HG03159 (cell line): ENCODE results near the gene HOXD3.

ENCODE experiments used
- ATAC-seq: cut with Tn5 transposase; IDR thresholded peaks from one replicate; pipeline ENCODE4 v1.9.1; 2021; ENCODE audit warnings: mild to moderate bottlenecking, moderate library complexity; ENCODE audit not compliant: unreplicated experiment

HOXD3 gene

DNA sequence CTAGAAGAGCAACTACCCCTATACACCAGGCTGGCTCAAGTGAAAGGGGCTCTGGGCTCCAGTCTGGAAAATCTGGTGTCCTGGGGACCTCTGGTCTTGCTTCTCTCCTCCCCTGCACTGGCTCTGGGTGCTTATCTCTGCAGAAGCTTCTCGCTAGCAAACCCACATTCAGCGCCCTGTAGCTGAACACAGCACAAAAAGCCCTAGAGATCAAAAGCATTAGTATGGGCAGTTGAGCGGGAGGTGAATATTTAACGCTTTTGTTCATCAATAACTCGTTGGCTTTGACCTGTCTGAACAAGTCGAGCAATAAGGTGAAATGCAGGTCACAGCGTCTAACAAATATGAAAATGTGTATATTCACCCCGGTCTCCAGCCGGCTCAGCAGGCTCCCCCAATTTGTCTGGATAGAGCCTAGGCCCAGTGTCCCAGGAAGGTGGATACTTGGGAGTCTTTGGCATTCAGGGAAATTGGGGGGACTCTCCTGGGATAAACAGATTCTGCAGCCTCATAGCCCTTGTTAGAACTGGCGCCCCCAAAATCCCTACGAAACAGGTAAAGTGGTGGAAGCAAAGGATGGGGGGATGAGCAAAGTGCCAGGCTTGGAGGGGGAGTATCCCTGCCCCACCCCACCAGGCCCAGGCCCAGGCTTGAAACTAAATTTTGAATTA lies 8.2 kb upstream of the HOXD3 start:
- no peak for ATAC-seq

DNA sequence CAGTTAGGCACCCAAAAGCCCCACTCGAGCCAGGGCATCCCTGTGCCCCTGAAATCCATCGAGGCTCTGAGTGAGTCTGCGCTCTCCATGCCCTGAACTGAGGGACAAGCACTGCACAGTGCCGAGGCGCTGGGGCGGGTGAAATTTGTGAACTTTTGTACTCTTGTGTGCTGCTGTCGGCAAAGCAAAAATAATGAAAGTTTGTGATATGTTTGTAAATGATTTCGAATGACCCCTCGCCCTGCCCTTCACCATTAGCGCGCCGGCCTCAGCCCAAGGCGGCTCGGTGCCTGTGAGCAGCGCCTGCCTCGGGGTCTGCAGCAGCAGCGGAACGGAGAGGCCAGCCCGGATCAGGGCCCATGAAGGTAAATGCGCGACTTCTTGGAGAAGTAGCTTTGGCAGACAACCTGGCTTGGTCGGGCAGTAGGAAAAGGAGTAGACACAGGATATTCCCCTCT lies 7.6 kb upstream of the HOXD3 start:
- no peak for ATAC-seq

GRCh38 chr2:176149939-176150583 lies 7.0 kb upstream of the HOXD3 start:
- no peak for ATAC-seq

- ATAC-seq: no peak
Measured at GRCh38 chr2:176150584-176151441, 6.3 kb upstream of the HOXD3 start.

DNA sequence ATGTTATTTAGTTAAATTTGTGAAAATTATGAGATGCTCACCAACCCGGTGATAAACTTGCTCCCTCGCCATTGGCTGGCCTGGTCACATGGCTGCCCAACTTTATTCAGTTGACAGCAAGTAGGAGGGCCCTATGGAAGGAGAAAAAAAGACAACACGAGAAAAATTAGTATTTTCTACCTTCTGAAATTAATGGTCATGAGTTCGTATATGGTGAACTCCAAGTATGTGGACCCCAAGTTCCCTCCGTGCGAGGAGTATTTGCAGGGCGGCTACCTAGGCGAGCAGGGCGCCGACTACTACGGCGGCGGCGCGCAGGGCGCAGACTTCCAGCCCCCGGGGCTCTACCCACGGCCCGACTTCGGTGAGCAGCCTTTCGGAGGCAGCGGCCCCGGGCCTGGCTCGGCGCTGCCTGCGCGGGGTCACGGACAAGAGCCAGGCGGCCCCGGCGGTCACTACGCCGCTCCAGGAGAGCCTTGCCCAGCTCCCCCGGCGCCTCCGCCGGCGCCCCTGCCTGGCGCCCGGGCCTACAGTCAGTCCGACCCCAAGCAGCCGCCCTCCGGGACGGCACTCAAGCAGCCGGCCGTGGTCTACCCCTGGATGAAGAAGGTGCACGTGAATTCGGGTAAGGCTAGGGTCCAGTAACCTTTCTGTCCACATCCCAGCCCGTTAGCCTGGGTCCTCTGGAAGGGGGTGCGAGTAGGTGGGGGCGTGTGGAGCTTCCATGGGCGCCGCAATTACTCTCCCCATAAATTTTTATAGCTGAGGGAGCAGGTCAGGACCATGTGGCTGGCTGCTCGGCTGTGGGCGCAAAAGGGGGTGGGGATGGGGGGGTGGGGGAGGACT lies 5.4 kb upstream of the HOXD3 start, which contains the start of gene HOXD4:
HOXD4 (plus strand) TSS at position 109 of the 846 bp plus-strand sequence; CDS start at position 193, 84 bp downstream.
- no peak for ATAC-seq

- ATAC-seq: no peak
Measured at GRCh38 chr2:176152350-176153181, 4.5 kb upstream of the HOXD3 start.

GRCh38 chr2:176154576-176155252 lies 2.4 kb upstream of the HOXD3 start:
- no peak for ATAC-seq

- no peak for ATAC-seq
Measured at GRCh38 chr2:176155356-176156044, 1.6 kb upstream of the HOXD3 start.

GRCh38 chr2:176156301-176156806 lies 753 bp upstream of the HOXD3 start:
- no peak for ATAC-seq

DNA sequence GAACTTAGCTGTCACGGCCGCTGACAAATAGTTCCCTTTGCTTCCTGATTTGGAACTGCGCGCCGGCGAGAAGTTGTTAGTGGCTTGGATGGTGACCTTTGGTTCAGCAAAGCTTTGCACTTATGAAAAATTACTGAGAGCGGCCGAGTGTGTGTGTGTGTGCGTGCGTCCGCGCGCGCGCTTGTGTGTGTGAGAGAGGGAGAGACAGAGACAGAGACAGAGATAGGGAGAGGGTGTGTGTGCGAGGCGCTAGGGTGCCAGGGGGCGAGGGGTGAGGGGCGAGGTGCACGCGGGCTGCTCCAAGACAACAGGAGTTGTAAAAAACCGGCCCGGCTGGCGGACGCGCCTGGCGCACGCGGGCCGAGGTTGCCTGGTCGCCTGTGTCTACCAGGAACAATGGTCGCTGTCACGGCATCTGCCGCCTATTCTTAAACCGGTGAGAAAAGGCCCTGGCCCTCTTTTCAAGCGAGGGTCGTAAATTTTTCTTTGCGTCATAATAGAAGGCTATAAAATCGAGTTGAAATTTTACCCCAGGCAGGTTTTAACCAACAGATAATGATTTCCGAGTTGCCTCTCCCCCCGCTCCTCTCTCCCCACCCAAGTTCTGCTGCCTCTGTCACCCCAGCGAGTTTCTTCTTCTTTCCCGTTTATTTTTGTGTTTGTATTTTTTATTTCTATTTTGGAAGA lies 535 bp downstream of the HOXD3 start:
- no peak for ATAC-seq

GRCh38 chr2:176158186-176158591 lies 1.1 kb downstream of the HOXD3 start:
- ATAC-seq: no peak

DNA sequence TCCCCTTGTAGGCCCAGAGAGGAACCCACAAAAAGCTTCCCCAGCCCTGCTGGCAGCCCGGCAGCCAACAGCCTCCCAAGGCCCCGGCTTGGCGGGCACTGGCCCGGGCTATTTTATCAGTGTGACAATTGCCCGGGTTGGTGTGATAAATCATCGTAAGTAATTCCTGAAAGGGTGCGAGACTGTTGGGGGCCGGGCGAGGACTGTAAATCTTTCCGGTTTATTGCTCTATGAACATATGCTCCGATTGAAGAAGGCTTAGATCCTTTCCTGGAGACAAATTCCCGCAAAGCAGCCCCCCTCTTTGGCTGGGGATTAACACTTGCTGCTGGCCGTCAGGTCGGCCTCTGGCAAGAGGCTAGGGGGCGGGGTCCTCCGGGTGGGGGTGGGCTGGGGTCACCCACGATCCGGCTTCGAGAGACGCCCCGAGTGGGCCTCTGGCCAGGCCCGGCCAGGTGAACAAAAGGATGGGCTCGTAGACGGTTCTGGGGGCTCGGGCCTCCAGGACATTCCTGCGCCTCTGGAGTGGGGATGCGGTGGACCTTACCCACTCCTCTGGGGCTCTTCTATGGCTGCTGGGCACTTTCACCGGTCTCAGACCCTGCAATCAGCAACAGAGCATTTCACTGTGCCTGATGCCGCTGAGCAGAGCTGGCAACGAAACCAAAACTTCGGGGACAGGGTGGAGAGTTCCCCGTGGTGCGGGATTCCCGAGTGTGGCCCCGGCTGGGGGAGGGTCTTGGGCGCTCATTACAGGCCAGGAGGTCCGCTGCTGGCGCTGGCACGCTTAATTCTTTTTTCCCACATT lies 2.0 kb downstream of the HOXD3 start:
- ATAC-seq: no peak

- no peak for ATAC-seq
Measured at GRCh38 chr2:176159663-176160250, 2.6 kb downstream of the HOXD3 start.

GRCh38 chr2:176160251-176160985 lies 3.3 kb downstream of the HOXD3 start:
- ATAC-seq: no peak

- no peak for ATAC-seq
Measured at GRCh38 chr2:176160986-176161824, 4.1 kb downstream of the HOXD3 start.
